Measurements from ENCODE around the gene CDK3.

CDK3 gene

DNA sequence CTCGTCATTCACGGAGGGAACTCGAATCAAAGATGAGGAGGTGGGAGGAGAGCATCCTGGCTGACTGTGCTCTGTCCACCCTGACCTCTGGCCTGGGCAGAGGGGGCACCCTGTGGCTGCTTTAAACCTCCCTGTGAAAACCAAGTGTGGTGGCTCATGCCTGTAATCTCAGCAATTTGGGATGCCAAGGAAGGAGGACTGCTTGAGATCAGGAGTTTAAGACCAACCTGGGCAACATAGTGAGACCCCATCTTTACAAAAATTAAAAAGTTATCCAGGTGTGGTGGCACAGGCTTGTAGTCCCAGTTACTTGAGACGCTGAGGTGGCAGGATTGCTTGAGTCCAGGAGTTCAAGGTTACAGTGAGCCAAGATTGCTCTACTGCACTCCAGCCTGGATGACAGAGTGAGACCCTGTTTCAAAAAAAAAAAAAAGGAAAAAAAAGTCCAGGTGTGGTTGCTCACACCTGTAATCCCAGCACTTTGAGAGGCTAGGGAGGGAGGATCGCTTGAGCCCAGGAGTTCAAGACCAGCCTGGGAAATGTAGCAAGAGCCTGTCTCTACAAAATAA, 5.8 kb upstream of the CDK3 start:
- DNase-seq: no peak

DNA sequence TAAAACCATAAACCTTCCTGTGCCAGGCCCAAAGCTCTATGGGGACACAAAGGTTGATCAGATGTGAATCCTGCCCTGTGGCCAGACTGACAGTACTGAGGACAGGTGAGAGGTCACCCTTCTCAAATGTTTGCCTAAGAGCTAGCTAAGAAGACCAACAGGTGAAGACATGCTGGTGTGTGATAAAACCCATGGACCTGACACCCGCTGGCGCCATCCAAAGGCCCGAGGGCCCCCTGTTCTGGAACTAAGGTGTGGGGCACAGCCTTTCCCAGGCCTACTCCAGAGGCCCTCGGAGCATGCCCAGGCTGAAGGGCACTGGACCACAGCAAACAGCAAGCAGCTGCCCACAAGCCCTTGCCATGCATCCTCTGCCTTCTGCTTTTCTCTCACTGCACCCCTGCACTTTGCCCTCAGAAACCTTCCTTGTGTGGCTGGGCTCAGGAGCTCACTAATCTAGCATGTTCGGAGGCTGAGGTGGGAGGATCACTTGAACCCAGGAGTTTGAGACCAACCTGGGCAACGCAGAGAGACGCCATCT, 5.2 kb upstream of the CDK3 start:
- DNase-seq: no peak

DNA sequence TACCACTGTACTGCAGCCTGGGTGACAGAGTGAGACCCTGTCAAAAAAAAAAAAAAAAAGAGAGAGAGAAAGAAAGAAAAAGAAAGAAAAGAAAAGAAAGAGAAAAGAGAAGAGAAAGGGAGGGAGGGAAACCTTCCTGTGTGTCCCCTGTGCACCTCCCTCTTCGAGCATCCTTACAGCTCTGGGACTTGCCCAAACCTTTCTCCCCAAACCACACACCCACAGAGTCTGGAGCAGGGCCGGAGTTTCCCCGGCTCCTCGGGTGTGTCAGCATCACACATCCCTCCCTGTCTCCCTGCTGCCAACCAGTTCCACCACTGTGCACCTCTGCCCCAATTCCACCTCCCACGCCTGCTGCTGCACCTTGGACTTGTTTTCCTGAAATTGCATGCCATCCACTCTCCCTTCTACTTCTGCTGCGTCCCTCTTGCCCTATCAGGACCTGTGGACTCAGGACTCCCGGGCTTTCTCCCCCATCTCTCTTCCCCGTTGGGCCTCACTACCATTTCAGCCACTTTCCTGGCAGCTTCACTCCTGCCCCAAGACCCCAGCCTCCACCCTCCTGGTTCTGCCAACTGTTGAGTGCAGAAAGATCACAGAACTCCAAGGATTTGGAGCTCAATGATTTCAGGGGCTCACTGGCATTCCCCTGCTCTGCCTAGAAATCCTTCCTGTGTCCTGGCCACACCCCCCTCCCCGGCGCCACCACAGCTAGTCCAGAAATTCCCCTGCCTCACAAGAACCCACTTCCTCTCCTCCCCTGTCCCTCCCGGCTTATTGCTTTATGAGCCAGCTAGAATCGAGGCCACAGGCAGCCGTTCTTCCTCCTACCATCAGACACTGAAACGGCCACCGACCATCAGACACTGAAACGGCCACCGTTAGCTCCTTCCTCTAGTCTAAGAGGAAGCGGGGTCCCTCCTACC, 3.7 kb upstream of the CDK3 start:
- peak in 1 of 2 donors; percentile 22 for DNase-seq

DNA sequence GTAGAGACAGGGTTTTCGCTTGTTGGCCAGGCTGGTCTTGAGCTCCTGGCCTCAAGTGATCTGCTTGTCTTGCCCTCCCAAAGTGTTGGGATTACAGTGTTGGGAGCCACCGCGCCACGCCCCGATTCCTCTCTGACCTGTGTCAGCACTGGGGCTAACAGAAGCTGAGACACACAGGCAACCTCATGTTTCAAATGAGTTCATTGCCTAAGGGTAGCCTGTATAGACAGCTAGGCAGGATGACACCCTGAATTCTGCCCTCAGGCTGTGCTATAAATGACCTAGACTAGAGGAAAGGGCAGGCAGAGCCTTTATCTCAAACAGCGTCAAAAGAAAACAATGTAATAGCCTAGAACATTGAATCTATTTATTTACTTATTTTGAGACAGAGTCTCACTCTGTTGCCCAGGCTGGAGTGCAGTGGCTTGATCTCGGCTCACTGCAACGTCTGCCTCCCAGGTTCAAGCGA, 2.3 kb upstream of the CDK3 start:
- DNase-seq: no peak

DNA sequence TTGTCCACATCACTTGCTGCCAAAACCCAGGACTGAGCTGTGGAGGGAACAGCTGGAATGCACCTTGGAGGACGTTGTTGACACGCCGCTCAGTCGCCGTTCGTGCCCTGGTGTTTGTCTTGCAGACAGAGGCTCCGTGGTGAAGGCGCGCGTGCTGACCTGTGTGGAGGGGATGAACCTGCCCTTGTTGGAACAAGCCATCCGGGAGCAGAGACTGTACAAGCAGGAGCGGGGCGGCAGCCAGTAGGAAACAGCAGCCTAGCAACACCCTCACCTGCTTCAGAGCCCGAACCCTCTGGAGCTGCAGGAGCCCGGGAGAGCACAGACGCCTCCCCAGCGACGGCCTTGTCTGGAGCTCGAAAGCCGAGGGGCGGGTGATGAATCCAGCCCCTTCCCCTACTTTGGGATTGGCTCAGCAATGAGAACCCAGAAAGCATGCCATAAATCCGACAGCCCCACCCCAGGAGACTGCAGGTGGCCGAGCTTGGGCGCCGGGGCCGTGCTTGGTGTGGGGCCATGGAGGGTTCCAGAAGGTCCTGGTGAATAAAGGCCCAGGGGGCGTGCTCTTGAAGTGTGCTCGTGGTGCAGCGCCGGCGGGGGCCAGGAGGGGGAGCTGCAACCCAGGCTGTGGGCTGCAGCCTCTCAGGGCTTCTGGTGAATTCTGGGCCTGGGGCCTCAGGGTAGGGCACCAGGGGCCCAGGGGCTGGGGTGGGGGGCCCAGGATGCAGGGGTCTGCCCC, 470 bp upstream of the CDK3 start:
- DNase-seq: no peak

DNA sequence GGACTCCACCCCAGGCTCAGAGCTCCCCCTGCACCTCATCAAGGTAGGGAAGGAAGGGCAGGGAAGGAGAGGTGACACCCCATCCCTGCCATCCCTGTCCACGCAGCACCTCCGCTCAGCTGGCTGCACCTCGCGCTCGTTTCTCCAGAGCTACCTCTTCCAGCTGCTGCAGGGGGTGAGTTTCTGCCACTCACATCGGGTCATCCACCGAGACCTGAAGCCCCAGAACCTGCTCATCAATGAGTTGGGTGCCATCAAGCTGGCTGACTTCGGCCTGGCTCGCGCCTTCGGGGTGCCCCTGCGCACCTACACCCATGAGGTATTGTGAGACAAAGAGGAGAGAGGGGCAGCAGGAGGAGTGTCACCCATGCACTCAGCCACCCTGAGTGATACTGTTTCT, 1.4 kb downstream of the CDK3 start:
- DNase-seq: no peak

DNA sequence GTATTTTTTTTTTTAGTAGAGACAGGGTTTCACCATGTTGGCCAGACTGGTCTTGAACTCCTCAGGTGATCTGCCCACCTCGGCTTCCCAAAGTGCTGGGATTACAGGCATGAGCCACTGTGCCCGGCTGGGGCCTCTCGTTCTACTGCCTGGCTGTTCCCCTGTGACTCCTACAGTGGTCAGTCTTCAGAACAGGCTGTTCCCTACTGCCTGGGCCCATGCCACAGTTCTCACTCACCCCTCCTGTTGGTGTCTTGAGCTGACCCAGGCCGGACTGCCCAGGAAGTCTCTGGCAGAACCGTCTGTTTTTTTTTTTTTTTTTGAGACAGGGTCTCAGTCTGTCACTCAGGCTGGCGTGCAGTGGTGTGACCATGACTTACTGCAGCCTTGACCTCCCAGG, 3.3 kb downstream of the CDK3 start:
- DNase-seq: no peak

DNA sequence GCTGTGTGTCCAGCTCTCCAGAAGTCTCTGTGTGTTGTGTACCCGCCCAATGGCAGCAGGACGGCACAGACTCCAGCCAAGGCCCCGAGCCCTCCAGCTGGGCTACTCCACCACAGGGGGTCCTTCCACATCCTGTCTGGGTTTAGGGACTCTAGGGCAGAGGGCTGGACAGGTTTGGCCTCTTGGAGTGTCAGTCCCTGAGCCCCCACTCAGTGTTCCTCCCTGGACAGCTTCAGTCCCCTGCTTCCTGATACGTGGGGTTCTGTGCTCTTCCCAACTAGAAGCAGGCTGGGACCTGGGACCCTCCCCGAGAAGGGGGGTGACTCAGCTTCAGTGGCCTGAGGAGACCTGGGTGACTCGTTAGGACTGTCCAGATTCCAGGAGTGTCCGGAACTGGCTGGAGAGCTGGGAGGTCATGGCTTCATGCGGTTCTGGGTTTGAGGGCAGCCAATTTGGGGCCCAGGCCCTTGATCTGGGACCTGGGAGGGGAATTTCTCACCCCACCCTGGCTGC, 4.2 kb downstream of the CDK3 start:
- DNase-seq: no peak

DNA sequence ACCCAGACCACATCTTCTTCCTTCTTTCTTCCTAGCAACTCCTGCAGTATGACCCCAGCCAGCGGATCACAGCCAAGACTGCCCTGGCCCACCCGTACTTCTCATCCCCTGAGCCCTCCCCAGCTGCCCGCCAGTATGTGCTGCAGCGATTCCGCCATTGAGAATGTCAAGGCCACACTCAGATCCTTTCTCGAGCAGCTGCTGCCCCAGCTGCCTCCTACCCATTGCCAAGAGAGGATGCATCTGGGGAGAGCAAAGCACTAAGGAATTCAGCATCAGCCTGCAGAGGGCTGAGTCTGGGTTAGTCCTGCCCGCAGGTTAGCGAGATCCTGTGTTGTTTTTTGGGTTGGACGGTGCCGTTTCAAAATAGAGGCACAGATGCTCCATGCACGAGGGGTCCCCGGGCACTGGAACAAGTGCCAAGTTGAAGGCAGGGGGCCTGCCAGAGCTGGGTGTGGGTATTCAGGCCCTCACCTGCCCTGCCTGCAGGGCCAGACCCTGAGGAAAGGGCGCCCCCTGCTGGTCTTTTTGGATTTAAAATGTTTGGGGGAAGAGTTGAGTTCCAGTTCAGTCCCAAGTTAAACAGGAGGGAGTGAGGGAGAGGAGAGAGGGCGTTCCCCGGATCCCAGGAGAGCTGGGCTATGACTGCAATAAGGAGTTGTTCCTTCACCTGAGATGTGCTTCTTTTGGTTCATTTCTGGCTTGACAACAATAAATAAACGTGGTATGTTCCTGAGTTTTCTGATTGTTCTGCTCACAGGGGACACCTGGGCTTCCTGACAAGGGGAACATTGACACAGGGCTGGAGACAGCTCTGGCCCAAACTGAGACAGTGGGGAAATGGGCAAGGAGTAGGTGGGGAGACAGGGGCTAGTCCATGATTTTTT, 4.9 kb downstream of the CDK3 start:
- DNase-seq: peak; percentile 1 to 68

DNA sequence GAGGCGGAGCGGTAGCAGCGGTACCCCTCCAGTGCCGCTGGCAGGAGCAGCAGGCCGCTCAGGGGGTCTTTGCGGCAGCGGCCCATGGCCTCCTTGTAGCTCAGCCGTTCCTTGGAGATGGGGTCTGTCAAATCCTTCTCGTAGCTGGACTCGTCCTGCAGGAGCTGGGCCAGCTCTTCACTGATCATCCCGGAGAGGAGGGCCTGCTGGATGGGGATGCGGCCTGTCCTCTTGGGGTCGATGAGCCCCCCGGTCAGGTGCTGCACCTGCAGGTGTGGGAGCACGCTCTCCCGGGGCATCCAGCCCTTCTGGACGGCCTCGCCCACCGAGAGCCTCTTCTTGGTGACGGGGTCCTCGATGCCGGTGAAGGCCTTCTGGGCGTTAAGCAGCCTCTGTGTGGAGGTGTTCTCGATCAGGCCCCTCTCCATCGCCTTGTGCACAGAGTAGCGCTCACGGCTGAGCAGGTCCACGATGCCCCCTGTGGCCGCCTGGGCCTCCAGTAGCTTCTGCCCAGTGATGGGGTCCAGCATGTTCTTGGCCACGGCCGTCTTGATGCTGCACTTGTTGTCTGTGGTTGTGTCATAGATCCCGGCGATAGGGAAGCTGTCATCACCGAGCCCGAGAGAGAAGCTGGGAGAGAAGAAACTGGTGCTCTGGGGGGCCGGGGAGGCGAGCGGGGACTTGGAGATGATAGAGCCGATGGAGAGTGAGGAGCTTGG, 6.6 kb downstream of the CDK3 start:
- no peak for DNase-seq

DNA sequence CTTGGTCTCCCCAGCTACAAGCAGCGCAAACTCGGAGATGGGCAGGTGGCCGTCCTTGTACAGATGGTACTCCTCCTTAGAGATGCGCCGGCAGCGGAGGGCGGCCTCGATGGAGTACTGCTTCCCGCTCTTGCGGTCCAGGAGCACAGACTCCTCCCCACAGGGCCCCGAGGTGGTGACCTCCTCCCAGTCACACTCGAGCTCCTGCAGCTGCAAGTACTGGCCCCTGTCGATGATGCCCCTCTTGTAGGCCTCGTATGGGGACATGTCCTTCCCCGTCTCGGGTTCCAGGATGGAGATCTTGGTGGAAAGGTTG, 7.2 kb downstream of the CDK3 start:
- DNase-seq: no peak

DNA sequence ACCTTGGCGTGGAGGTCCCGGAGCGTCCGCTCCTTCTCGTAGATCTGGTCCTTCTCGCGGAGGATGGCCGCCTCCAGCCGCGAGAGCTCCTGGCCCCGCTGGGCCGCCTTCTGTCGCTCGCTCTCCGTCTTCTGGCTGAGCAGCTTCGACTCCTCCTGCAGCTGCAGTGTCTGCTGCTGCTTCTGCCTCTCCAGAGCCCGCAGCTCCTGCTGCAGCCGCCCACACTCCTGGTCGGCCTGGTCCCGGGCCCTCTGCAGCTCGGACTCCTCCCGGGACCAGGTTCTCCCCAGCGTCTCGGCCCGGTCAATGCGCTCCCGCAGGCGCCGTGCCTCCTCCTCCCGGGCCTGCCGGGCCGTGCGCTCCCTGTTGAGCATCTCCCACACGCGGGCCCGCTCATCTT, 7.6 kb downstream of the CDK3 start:
- DNase-seq: no peak

DNA sequence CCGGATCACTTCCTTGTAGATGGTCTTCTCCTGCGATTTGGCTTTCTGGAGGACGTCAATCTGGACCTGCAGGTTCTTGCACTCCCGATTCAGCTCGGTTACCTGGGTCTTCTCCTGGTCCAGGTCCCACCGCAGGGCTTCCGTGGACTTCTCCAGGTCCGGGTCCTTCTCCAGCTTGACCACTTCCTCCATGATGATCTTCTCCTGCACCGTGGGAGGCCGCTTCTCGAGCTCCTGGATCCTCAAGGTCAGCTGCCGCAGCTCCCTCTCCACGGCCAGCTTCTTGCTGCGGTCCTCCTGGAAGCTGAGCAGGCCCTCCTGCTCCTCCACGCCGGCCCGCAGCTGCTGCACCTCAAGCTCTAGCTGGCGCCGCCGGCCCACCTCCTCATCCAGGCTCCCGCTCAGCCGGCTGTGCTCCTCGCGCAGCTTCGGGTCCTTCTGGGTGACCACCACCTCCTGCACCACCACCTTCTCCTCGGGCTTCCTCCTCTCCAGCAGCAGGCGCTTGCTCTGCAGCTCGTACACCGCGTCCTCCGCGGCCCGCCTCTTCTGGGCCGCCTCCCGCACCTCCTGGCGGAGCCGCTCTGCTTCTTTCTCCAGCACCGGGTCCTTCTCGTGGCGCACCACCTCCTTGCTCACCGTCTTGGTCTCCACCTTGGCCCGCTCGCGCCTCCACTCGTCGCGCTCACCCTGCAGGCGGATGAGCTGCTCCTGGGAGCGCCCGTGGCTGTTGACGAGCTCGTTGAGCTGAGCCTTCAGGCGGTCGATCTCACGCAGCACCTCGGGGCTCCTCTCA, 8.2 kb downstream of the CDK3 start:
- no peak for DNase-seq

DNA sequence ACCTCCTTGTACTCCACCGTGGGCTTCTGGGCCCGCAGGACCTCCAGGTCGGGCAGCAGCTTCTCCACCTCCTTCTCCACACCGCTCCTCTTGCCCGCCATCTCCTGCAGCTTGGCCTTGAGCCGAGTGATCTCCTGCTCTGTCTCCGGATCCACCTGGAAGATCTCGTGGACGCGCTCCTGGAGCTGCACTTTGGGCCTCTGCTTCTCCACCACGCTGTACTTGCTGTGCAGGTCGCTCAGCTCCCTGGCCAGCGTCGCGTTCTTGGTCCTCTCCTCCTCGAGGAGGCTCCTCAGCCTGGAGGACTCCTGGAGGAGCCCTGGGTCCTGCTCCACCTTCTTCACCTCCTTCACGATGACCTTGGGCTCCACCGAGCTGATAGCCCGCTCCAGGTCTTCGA, 8.8 kb downstream of the CDK3 start:
- DNase-seq: no peak

DNA sequence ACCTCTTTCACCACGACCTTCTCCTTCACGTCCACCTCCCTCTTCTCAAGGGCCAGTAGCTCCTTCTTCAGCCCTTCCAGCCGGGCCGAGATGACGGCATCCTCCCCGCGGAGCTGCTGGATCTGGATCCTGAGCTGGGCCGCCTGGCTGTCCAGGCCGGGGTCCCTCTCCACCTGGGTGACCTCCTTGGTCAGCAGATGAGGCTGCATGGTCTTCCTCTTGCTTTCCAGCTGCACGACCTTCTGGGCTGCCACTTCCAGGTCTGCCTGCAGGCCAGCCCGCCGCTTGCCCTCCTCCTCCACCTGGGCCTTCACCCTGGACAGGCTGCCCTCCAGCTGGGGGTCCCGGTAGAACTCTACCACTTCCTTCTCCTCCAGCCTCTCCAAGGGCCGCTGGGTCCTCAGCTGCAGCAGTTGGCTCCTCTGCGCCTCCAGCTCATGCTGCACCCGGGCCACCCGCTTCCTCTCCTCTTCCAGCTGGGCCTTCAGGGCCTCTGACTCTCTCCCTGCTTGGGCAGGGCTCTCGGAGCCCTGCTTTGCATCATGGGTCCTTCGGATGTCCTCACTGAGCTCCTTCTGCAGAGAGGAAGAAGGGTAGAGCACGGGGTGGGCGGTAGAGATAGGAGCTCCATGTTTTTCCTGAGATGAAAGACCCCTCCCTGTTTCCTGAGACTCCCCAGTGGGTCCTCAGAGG, 9.5 kb downstream of the CDK3 start:
- DNase-seq: no peak

DNA sequence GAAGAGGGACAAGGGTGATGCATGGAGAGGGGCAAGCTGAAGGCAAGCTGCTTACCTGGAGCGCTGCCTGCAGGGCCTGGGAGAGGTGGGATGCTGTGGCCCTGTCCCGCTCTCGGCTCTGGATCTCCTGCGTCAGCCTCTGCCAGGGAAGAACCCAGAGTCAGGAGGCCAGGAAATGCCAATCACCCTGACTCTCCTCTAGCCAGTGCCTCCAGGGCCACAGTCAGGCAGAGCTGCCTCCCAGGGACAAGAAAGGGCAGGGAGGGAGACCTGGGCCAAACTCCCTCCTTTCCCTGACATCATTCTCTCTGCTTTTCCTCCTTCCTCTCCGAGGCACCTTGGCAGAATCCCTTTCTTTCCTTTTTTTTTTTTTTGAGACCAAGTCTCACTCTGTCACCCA, 11.3 kb downstream of the CDK3 start:
- DNase-seq: no peak

DNA sequence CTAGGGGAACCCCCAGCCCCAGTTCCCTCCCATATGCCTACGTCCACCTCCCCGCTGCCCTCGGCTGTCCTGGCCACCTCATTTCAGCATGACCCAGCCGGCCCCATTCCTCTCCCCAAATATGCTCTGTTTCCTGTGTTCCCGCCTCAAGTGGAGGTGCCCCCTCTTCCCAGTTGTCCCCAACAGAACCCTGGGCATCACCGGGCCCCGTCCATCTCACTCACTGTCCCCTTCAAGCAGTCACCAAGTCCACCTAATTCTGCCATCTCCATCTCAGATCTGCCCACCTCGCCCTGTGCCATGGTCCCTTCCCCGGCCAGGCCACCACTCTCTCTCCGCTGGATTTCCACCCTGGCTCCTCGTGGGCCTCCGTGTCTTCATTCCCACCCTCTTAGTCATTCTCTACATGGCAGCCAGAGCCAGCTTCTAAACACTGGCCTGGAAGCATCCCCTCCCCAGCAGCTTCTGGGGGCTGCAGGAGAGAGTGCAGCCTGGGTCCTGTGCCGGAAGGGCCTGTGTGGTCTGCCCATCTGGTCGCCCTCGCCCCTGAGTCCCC, 12.8 kb downstream of the CDK3 start:
- DNase-seq: no peak

DNA sequence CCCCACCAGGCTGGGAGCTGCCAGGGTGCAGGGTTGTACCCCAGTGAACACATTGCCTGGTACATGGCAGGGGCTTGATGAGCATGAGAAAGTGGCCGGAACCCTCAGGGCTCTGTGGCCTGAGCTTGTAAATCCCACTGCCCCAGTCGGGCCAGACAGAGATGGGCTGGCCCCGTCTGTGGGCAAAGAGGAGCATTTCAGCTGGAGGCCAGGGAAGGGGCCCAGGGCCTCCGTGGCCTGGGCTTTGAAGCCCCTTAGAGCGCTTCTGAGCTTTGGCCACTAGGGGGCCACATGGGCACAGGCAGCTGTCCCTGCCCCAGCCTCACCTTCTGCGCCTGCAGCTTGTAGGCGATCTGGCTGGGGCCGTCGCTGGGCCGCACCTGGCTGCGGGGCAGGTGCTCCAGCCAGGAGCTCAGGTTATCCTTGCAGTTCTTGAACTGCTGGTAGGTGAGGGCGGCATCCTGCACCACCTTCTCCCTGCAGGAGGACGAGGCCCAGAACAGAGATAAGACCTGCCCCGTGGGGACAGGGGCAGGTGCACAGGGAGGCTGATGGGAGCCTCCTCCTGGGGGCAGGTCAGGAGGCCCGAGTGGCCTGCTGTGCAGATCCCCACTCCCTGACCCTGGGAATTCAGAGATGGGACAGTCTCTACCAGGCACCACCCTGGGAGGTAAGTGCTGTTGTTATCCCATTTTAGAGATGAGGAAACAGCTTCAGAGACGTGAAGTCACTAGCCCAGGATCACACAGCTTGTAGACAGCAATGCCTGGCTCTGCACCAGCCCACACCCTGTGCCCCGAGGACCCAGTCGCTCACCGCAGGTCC, 13.7 kb downstream of the CDK3 start:
- peak; percentile 3 to 41 for DNase-seq

DNA sequence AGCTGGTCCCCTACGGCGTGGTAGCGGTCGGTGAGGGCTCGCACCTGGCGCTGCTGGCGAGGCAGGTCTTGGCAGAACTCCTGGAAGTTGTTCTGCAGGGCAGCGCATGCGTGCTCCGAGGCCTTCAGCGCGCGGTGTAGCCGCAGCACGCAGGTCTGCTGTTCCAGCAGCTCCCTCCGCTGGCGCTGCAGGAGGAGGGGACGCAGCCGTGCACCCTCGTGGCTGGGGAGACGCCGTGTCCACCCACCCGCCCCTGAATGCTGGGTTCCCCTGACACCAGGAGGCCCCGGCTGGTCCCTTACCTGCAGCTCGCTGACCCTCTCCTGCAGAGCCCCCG, 14.2 kb downstream of the CDK3 start:
- DNase-seq: no peak
